Measurements from ENCODE around the gene MLKL. TPM values are rescaled to one million over a fixed set of nuclear protein-coding genes. Genes with fewer than 3 reads are reported as not detected.

The MLKL gene
- total and polyA plus RNA-seq, 2 of the 13 experiments (the other 11 are each of a cell fraction or from before 2014, with no cell fraction given), result 6.4 to 10.7 TPM

DNA sequence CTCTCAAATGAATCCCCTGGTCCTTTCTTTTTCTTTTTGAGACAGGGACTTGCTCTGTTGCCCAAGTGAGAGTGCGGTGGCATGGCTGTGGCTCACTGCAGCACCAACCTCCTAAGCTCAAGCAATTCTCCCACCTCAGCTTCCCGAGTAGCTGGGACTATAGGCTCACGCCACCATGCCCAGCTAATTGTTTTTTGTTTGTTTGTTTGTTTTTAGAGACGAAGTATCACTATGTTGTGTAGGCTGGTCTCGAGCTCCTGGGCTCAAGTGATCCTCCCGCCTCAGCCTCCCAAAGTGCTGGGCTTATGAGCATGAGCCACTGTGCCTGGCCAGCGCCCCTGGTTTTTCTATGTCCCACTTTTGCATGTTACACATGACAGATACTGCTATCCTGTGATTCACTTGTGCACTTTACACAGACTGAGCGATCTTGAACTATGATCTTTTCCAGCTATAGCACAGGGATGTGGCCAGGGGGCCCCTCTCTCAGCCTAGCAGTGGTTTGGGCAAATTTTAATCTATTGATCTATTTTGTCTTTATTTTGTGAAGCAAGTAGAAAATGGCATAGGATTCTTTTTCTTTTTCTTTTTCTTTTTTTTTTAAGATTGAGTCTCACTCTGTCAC lies 31.3 kb upstream of the MLKL start (continued):
- TF ChIP-seq ZNF784 (CRISPR knock-in tag; IDR thresholded peaks at IDR 0.05; ENCODE audit: borderline replicate concordance) (no peak), GATA4 (IDR thresholded peaks at IDR 0.05; ENCODE audit: borderline replicate concordance, low read depth) (no peak), SAP130 (CRISPR knock-in tag; IDR thresholded peaks at IDR 0.05; ENCODE audit: low read depth) (peak; percentile 34; the same call in 1 of the 2 replicates), ZNF205 (CRISPR knock-in tag; IDR thresholded peaks at IDR 0.05) (0 out of 2 replicates have a peak, but pooled peaks have one; percentile 52), LCORL (IDR thresholded peaks at IDR 0.05) (no peak), LCORL (CRISPR knock-in tag; IDR thresholded peaks at IDR 0.05) (peak; percentile 64; the same call in 1 of the 2 replicates), KDM5A (IDR thresholded peaks at IDR 0.05; ENCODE audit: borderline replicate concordance, low read length) (no peak), ZBTB39 (CRISPR knock-in tag; IDR thresholded peaks at IDR 0.05) (no peak), ZNF431 (CRISPR knock-in tag; IDR thresholded peaks at IDR 0.05; ENCODE audit: borderline replicate concordance, low read depth) (no peak), ZIK1 (CRISPR knock-in tag; IDR thresholded peaks at IDR 0.05; ENCODE audit: borderline replicate concordance, low read depth) (no peak), TBP (CRISPR knock-in tag; IDR thresholded peaks at IDR 0.05) (no peak), ZFP62 (CRISPR knock-in tag; IDR thresholded peaks at IDR 0.05) (no peak)
- TF ChIP-seq, protein P1, sequence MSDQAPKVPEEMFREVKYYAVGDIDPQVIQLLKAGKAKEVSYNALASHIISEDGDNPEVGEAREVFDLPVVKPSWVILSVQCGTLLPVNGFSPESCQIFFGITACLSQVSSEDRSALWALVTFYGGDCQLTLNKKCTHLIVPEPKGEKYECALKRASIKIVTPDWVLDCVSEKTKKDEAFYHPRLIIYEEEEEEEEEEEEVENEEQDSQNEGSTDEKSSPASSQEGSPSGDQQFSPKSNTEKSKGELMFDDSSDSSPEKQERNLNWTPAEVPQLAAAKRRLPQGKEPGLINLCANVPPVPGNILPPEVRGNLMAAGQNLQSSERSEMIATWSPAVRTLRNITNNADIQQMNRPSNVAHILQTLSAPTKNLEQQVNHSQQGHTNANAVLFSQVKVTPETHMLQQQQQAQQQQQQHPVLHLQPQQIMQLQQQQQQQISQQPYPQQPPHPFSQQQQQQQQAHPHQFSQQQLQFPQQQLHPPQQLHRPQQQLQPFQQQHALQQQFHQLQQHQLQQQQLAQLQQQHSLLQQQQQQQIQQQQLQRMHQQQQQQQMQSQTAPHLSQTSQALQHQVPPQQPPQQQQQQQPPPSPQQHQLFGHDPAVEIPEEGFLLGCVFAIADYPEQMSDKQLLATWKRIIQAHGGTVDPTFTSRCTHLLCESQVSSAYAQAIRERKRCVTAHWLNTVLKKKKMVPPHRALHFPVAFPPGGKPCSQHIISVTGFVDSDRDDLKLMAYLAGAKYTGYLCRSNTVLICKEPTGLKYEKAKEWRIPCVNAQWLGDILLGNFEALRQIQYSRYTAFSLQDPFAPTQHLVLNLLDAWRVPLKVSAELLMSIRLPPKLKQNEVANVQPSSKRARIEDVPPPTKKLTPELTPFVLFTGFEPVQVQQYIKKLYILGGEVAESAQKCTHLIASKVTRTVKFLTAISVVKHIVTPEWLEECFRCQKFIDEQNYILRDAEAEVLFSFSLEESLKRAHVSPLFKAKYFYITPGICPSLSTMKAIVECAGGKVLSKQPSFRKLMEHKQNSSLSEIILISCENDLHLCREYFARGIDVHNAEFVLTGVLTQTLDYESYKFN (CRISPR knock-in tag; conservative IDR thresholded peaks at IDR 0.05), result peak; percentile 91
- TF ChIP-seq, protein P2, sequence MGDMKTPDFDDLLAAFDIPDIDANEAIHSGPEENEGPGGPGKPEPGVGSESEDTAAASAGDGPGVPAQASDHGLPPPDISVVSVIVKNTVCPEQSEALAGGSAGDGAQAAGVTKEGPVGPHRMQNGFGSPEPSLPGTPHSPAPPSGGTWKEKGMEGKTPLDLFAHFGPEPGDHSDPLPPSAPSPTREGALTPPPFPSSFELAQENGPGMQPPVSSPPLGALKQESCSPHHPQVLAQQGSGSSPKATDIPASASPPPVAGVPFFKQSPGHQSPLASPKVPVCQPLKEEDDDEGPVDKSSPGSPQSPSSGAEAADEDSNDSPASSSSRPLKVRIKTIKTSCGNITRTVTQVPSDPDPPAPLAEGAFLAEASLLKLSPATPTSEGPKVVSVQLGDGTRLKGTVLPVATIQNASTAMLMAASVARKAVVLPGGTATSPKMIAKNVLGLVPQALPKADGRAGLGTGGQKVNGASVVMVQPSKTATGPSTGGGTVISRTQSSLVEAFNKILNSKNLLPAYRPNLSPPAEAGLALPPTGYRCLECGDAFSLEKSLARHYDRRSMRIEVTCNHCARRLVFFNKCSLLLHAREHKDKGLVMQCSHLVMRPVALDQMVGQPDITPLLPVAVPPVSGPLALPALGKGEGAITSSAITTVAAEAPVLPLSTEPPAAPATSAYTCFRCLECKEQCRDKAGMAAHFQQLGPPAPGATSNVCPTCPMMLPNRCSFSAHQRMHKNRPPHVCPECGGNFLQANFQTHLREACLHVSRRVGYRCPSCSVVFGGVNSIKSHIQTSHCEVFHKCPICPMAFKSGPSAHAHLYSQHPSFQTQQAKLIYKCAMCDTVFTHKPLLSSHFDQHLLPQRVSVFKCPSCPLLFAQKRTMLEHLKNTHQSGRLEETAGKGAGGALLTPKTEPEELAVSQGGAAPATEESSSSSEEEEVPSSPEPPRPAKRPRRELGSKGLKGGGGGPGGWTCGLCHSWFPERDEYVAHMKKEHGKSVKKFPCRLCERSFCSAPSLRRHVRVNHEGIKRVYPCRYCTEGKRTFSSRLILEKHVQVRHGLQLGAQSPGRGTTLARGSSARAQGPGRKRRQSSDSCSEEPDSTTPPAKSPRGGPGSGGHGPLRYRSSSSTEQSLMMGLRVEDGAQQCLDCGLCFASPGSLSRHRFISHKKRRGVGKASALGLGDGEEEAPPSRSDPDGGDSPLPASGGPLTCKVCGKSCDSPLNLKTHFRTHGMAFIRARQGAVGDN (CRISPR knock-in tag; IDR thresholded peaks at IDR 0.05), result 0 out of 2 replicates have a peak, but pooled peaks have one; percentile 23

All from HepG2 (cell line).